Panc1 (cell line): ENCODE data around the gene NKAIN2.

ENCODE experiments used
- POLR2AphosphoS5 ChIP-seq: IDR thresholded peaks from 2 replicates; pipeline ENCODE4 v1.6.1; 2012; ENCODE audit warnings: mild to moderate bottlenecking, low read depth, low read length, moderate library complexity
- SIN3A ChIP-seq: IDR thresholded peaks from 2 replicates; pipeline ENCODE4 v1.6.1; 2012; ENCODE audit warnings: low read depth, mild to moderate bottlenecking, low read length, moderate library complexity, borderline replicate concordance; ENCODE audit not compliant: insufficient read depth
- TCF7L2 ChIP-seq: IDR thresholded peaks from 2 replicates; pipeline ENCODE4 v1.6.1; 2011; ENCODE audit warnings: mild to moderate bottlenecking, low read depth, low read length, inconsistent platforms
- TF ChIP-seq, protein P1 (sequence below): fragments of 450-650 bp; IDR thresholded peaks from 2 replicates; pipeline ENCODE4 v1.5.1; 2017; ENCODE audit warnings: mild to moderate bottlenecking
- TF ChIP-seq, protein P2 (sequence below), 2 experiments: IDR thresholded peaks; 2 replicates each; pipeline ENCODE4 v1.6.1; 2011 to 2012; ENCODE audit warnings: low read depth in 2 of 2, control low read depth in 1 of 2, low read length in 1 of 2, mild to moderate bottlenecking in 1 of 2, moderate library complexity in 1 of 2; ENCODE audit not compliant: insufficient read depth in 1 of 2

DNA sequence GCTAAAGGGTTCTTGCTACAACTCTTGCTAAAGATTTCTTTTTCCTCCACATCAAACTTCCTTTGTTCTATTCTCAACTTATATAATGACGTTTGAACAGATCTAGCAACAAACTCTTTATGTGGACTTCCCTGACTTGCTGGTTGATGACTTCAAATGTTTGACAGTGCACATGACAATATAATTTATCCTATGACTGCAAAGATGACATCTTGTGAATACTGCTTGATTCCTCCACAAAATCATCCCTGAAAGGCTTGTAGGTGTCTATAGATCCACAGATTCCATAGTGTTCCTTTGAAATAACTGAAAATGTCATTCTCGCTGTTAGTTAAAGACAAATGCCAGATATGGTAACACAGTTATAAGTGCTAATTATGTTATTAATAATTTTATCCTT, 478.9 kb downstream of the NKAIN2 start:
- TF ChIP-seq, protein P1, sequence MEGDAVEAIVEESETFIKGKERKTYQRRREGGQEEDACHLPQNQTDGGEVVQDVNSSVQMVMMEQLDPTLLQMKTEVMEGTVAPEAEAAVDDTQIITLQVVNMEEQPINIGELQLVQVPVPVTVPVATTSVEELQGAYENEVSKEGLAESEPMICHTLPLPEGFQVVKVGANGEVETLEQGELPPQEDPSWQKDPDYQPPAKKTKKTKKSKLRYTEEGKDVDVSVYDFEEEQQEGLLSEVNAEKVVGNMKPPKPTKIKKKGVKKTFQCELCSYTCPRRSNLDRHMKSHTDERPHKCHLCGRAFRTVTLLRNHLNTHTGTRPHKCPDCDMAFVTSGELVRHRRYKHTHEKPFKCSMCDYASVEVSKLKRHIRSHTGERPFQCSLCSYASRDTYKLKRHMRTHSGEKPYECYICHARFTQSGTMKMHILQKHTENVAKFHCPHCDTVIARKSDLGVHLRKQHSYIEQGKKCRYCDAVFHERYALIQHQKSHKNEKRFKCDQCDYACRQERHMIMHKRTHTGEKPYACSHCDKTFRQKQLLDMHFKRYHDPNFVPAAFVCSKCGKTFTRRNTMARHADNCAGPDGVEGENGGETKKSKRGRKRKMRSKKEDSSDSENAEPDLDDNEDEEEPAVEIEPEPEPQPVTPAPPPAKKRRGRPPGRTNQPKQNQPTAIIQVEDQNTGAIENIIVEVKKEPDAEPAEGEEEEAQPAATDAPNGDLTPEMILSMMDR = no peak
- TF ChIP-seq POLR2AphosphoS5 (no peak), TCF7L2 (no peak), SIN3A (no peak)
- TF ChIP-seq, protein P2, sequence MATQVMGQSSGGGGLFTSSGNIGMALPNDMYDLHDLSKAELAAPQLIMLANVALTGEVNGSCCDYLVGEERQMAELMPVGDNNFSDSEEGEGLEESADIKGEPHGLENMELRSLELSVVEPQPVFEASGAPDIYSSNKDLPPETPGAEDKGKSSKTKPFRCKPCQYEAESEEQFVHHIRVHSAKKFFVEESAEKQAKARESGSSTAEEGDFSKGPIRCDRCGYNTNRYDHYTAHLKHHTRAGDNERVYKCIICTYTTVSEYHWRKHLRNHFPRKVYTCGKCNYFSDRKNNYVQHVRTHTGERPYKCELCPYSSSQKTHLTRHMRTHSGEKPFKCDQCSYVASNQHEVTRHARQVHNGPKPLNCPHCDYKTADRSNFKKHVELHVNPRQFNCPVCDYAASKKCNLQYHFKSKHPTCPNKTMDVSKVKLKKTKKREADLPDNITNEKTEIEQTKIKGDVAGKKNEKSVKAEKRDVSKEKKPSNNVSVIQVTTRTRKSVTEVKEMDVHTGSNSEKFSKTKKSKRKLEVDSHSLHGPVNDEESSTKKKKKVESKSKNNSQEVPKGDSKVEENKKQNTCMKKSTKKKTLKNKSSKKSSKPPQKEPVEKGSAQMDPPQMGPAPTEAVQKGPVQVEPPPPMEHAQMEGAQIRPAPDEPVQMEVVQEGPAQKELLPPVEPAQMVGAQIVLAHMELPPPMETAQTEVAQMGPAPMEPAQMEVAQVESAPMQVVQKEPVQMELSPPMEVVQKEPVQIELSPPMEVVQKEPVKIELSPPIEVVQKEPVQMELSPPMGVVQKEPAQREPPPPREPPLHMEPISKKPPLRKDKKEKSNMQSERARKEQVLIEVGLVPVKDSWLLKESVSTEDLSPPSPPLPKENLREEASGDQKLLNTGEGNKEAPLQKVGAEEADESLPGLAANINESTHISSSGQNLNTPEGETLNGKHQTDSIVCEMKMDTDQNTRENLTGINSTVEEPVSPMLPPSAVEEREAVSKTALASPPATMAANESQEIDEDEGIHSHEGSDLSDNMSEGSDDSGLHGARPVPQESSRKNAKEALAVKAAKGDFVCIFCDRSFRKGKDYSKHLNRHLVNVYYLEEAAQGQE (IDR thresholded peaks at IDR 0.05; ENCODE audit: insufficient read depth in 1 of 2, low read depth in 2 of 2, low read length in 1 of 2) = no peak
